NCI-H2029 (cell line): ENCODE data around the gene ATP2B3.

ENCODE experiments used
- DNase-seq: peaks from one replicate; lab custom pipeline; 2025; lab: John Stamatoyannopoulos, UW

ATP2B3 gene

GRCh38 chrX:153568451-153569011 lies 51.1 kb downstream of the ATP2B3 start:
- no peak for DNase-seq

- DNase-seq, result no peak
These were observed 52.0 kb downstream of the ATP2B3 start for GRCh38 chrX:153569475-153569874.

- DNase-seq, result no peak
These were observed 54.1 kb downstream of the ATP2B3 start for GRCh38 chrX:153571534-153571908.

- DNase-seq, result no peak
These were observed 55.2 kb downstream of the ATP2B3 start for GRCh38 chrX:153572601-153573000.

GRCh38 chrX:153573984-153574383 lies 56.5 kb downstream of the ATP2B3 start:
- DNase-seq, result no peak

GRCh38 chrX:153576239-153576870 lies 58.9 kb downstream of the ATP2B3 start:
- DNase-seq, result no peak

GRCh38 chrX:153576961-153577360 lies 59.5 kb downstream of the ATP2B3 start:
- no peak for DNase-seq

- DNase-seq, result no peak
These were observed 60.9 kb downstream of the ATP2B3 start for GRCh38 chrX:153578200-153578835.

- no peak for DNase-seq
These were observed 61.4 kb downstream of the ATP2B3 start for GRCh38 chrX:153578889-153579288.

- DNase-seq, result no peak
These were observed 63.4 kb downstream of the ATP2B3 start for GRCh38 chrX:153580700-153581386.

- no peak for DNase-seq
These were observed 65.5 kb downstream of the ATP2B3 start for GRCh38 chrX:153582896-153583295.

GRCh38 chrX:153583433-153583832 lies 66.0 kb downstream of the ATP2B3 start:
- no peak for DNase-seq

- no peak for DNase-seq
These were observed 68.4 kb downstream of the ATP2B3 start for GRCh38 chrX:153585827-153586226.

- DNase-seq, result no peak
These were observed 69.9 kb downstream of the ATP2B3 start for GRCh38 chrX:153587342-153587741.

GRCh38 chrX:153588021-153588781 lies 70.8 kb downstream of the ATP2B3 start:
- DNase-seq, result no peak

- no peak for DNase-seq
These were observed 71.5 kb downstream of the ATP2B3 start for GRCh38 chrX:153588782-153589446.

- DNase-seq, result no peak
These were observed 73.8 kb downstream of the ATP2B3 start for GRCh38 chrX:153590961-153591956.

- no peak for DNase-seq
These were observed 74.8 kb downstream of the ATP2B3 start for GRCh38 chrX:153592091-153592833.

GRCh38 chrX:153592966-153593688 lies 75.7 kb downstream of the ATP2B3 start:
- no peak for DNase-seq
